VCaP (cell line): Measurements from ENCODE around the gene NPC1.

ENCODE experiments used
- H3K27ac ChIP-seq: fragments of 450-650 bp; 2 replicates; pipeline ENCODE4 v1.5.1; 2017
- TF ChIP-seq, protein P1 (sequence below): fragments of 450-650 bp; conservative IDR thresholded peaks from 2 replicates; pipeline ENCODE4 v1.5.1; 2017; ENCODE audit warnings: mild to moderate bottlenecking, moderate library complexity

The NPC1 gene

DNA sequence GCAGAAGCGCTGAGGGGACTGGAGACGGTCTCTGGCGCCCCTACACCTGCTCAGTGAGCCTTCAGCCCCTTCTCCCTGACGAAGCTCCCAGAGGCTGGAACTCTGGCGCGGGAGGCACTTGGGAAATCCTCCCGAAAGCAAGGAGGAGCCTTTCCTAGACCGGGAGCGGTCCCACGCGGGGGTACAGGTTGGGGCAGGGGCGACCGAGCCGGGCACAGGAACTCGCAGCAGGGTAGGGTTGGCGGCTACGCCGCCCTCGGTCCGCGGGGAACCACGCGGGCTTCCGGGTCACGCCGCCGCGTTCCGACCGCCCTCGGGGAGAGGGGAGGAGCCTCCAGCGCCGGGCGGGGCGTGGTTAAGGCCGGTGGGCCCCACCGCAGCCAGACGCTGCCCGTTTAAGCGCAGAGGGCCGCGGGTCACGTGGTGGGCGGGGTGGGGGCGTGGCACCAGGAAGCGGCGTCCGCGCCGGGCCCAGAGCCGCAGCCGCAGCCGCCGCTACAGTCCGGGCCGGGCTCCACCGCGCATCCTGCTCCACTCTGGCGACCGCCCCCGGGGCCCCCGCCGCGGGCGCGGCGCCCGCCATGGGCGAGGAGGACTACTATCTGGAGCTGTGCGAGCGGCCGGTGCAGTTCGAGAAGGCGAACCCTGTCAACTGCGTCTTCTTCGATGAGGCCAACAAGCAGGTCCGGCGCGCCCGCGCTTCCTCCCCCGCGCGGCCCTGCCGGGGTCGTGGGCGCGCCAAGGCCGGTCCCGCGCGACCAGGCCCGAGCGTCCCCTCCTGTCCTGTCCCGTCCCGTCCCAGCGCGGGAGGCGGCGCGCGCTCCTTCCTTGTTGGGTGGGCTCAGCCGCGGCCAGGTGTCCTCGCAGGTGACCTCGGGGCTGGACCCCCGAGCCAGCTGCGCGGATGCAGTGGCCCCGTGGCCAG lies 83.0 kb downstream of the NPC1 start, which contains the start of gene RMC1:
Gene RMC1, plus strand, starts transcription at position 474 of the 925 bp plus-strand sequence. Its CDS starts 108 bp downstream, at position 582.
- peak within 1 kb of the TSS; percentile 89 for H3K27ac ChIP-seq

DNA sequence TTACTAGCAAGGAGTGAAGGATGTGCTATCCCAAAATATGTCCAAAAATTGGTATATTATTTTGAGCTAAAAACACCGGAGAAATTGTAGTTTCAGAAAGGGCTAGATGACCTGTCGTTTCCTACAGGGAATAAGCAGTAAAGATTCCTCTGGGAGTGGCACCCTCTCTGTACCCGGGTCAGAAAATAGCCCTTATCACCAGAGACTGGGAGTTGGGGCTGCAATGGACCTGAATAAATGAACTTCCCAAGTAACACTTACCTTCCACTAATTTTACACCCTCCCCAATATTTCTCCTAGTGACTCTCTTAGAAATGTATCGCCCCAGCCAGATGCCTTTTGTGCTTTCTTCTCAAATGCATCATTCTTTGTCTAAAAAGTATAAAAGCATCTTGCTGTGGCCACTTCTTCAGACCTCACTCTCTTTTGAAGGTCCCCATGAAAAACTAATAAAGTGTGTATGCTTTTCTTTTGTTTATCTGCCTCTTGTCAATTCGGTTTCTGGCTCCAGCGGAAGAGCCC lies 83.7 kb downstream of the NPC1 start:
- TF ChIP-seq, protein P1, sequence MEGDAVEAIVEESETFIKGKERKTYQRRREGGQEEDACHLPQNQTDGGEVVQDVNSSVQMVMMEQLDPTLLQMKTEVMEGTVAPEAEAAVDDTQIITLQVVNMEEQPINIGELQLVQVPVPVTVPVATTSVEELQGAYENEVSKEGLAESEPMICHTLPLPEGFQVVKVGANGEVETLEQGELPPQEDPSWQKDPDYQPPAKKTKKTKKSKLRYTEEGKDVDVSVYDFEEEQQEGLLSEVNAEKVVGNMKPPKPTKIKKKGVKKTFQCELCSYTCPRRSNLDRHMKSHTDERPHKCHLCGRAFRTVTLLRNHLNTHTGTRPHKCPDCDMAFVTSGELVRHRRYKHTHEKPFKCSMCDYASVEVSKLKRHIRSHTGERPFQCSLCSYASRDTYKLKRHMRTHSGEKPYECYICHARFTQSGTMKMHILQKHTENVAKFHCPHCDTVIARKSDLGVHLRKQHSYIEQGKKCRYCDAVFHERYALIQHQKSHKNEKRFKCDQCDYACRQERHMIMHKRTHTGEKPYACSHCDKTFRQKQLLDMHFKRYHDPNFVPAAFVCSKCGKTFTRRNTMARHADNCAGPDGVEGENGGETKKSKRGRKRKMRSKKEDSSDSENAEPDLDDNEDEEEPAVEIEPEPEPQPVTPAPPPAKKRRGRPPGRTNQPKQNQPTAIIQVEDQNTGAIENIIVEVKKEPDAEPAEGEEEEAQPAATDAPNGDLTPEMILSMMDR, result no peak
- peak overlapping the region; percentile 89 for H3K27ac ChIP-seq

More for the DNA sequence above, 83.0 kb downstream of the NPC1 start, which contains the start of gene RMC1:
- TF ChIP-seq, protein P1, result peak; percentile 48

DNA sequence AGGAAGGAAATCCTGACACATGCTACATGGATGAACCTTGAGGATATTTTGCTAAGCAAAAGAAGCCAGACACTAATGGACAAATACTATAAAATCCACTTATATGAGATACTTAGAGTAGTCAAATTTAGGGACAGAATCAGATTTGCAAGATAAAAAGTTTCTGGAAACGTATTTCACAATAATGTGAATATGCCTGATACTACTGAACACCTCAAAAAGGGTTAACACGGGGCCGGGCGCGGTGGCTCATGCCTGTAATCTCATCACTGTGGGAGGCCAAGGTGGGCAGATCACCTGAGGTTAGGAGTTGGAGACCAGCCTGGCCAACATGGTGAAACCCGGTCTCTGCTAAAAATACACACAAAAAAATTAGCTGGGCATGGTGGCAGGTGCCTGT lies 84.7 kb downstream of the NPC1 start:
- H3K27ac ChIP-seq, result peak overlapping the region; percentile 89
- TF ChIP-seq, protein P1, result no peak

DNA sequence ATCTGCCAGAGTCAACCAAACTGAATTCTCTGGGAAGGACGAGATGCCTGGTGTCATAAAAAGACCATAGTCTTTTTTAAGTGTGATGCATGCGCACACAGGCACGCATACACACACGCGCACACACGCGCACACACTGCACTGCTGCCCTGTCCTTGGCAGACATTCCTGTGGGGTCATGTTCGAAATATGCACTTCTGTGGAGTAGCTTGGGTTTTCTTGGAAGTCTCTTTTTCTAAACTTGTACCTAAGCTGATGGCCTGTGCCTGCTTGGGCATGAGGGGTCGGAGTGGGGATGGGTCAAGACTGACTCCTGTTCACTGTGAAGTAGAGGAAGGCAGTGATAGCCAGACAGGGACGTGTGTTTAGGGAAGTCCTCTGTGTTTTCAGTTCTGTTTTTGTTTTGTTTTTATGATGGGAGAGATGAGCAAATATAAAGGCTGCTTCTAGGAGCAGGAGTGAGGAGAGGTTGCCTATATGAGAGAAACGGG lies 87.0 kb downstream of the NPC1 start:
- TF ChIP-seq, protein P1, result no peak
- H3K27ac ChIP-seq, result no peak overlapping the region

DNA sequence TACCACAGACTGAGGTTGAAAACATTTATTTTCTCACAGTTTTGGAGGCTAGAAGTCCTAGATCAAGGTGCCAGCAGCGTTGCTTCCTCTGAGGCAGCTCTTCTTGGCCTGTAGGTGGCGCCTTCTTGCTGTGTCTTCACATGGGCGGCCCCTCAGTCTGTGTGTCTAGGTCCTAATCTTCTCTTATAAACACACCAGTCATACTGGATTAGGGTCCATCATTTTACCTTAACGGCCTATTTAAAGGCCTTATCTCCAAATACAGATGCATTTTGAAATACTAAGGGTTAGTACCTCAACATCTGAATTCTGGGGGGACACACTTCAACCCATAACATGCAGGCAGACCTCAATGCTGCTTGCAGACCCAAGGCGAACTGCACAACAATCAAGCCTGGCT lies 87.4 kb downstream of the NPC1 start:
- H3K27ac ChIP-seq, result no peak overlapping the region
- TF ChIP-seq, protein P1, result peak; percentile 67

DNA sequence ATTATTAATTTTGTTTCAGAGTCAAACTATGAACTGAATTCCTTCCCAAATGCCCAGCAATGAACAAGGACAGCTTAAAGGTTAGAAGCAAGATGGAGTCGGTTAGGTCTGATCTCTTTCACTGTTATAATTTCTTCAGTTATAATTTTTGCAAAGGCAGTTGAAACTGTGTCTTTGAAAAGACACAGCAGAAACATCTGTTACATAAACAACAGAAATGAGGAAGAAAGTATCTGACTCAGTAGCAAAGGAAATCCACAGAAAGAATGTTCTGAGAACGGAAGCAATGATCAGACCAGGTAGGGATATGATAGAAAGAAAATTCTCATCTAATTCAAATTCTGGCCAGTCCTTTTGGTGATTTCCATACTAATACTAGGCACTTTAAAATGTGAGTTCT lies 88.2 kb downstream of the NPC1 start:
- TF ChIP-seq, protein P1, result no peak
- no peak overlapping the region for H3K27ac ChIP-seq

DNA sequence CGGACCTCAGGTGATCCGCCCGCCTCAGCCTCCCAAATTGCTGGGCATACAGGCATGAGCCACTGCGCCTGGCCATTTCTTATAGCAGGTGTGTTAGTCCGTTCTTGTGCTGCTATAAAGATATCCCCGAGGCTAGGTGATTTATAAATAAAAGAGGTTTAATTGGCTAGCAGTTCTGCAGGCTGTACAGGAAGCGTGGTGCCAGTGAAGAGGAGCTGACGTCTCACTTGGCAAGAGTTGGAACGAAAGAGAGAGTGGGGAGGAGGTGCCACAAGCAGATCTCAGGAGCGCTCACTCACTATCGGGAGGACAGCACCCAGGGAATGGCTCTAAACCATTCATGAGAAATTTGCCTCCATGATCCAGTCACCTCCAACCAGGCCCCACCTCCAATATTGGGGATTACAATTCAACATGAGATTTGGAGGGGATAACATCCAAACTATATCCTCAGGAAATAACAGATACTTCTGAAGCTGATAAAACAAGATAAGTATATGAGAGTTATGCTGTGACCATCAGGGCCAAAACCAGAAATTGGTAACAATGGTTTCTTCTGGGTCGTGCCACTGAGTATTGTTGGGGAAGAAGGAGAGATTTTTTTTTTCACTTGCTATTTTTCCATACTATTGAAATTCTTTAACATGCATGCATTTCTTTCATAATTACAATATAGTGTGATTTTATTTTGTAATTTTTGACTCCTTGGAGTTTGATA lies 90.4 kb downstream of the NPC1 start:
- peak overlapping the region; percentile 92 for H3K27ac ChIP-seq
- TF ChIP-seq, protein P1, result no peak
